Measurements from ENCODE around the gene ANK3.

The ANK3 gene

GRCh38 chr10:60009710-60010383, 379.8 kb downstream of the ANK3 start:
- DNase-seq: no peak

DNA sequence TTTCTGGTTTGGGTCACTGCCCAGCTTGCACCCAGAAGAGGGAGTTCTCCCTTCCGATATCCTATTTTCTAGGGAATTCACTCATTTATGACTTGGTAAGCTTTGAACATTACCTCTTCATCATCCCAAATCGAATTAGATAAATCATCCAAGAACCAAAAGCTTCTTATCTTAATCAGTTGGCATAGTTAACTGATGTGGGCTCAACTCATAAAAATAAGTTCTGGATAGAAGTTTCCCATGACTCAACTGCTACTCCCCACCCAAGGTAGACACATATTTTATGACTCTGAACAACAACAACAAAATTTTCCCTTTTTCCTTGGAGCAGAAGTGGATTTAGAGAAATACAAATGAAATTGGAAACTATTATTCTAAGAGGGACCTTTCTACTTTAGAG, 380.4 kb downstream of the ANK3 start:
- no peak for DNase-seq

- DNase-seq: no peak
Measured at GRCh38 chr10:60008816-60009215, 380.9 kb downstream of the ANK3 start.

- no peak for DNase-seq
Measured at GRCh38 chr10:60006062-60006461, 383.6 kb downstream of the ANK3 start.

- DNase-seq: no peak
Measured at GRCh38 chr10:60003651-60004523, 385.8 kb downstream of the ANK3 start.

DNA sequence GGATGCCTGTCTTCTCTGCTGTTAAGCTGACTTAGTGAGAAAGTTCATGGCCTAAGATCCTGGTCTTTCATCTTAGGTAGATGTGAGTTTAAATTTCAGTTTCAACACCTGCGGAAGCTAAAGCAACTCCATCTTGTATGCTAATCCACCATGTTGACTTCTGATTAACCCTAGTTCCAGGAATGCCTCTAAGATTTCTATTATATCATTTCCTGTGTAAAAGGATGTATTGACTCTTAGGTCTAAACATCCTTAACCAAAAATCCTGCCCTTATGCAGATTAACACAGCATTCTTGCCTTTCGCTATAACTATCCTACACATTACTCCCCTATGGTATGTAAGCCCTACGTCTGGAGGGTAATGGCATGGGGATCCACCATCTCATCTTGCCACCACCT, 388.9 kb downstream of the ANK3 start:
- no peak for DNase-seq

DNA sequence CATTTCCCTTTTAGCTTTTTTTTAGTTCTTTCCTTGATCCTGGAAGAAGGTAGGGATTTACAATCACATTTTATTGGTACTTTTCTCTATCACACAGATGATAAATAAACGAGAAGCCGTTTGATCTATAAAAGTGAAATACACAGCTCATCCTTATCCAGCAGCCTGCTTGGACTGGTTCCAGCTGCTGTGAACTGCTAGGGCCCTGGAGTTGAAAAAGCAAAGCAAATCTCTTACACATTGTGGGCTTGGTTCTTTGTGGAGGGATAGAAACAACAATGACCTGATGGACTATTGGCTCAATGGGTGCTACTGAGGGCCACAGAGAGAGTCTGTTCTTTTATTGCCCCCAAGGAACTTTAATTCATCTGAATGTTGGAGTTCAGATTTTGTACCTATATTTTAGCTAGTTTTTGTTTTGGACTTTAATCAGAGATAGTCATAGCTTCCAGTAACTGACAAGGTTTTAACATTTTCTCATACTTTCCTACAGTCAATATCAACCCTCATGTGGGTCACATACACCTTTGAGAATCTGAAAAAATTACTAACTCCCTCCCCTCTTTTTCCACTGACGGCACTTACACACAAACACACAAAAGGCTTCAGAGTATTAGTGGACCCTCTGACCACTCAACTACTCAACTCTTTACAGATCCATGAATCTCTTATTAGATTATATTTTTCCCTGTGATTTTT, 391.7 kb downstream of the ANK3 start:
- DNase-seq: no peak

GRCh38 chr10:59995862-59996261, 393.8 kb downstream of the ANK3 start:
- peak; percentile 88 for DNase-seq

DNA sequence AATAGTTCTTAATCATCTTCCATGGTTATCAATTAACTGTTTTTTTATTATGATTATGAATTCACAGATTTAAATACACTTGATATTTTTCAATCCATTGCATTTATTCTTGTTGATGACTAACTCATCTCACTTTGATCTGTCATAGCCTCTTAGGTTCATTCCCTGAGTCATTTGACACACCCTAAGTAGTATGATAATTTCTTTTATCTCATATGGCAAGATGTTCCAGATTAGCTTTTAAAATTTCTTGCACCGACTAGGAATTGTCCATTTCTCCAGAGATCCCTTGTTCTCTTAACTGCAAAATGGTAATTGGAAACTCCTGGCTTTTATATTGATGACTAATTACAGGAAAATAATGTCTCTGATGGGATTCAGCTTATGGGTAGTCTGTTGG, 395.7 kb downstream of the ANK3 start:
- DNase-seq: no peak

GRCh38 chr10:59991661-59992060, 398.0 kb downstream of the ANK3 start:
- DNase-seq: peak; percentile 85

GRCh38 chr10:59991117-59991516, 398.6 kb downstream of the ANK3 start:
- DNase-seq: peak; percentile 63

DNA sequence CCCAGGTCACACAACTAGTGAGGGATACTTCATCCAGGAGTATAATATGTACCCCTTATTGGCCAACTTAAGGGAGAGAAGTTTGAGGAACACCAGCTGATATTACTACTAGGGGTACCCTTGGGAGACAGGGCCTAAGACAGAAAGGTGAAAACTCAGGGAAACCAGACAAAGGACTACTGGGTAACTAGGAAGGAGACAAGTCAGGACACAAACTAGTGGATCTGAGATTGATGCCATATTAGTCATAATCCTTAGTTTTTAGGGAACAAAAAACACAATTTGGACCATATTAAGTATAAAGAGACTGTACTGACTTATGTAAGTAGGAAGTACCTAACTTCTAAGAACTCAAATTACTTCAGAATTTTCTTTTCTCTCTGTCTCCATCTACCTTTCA, 404.0 kb downstream of the ANK3 start:
- no peak for DNase-seq

- no peak for DNase-seq
Measured at GRCh38 chr10:59984415-59984814, 405.3 kb downstream of the ANK3 start.

DNA sequence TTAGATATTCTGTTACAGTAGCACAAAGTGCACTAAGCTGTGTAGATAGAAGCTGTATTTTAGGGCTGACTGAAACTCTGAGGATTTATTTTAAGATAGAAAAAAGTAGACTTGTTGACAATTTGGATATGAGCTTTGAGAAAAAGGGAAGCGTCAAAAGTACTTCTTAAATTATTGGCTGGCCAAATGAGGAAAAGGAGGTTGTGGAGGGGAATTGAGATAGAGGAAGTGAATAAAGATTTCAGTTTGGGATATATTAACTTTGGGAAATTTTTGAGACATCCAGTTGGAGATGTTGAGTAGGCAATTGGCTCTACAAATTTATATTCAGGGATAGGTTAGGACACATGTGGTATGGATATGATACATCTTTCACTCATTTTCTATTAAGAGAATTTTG, 409.3 kb downstream of the ANK3 start:
- DNase-seq: no peak

DNA sequence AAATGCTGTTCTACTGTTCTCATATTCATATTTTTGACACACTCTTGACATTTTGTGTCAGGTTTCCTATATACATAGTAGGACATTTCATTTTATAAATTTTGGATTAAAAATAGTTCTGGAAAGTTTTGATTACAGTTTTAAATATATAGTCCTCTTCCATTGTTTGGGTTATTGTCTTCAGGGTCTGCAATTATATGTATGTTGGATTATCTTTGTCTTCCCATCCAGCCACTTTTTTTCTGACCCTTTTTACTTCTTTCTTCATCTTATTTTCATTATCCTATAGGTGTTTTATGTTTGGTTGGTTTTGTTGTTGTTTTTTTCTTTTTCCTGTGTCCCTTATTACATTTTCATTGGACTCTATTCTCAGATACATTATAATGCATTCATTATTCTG, 412.2 kb downstream of the ANK3 start:
- DNase-seq: no peak

GRCh38 chr10:59976909-59977308, 412.8 kb downstream of the ANK3 start:
- DNase-seq: no peak
